HepG2 (cell line): ENCODE data around the gene CTDP1. TPM values are rescaled to one million over a fixed set of nuclear protein-coding genes. Genes with fewer than 3 reads are reported as not detected.

Experiments used
- ATAC-seq: fragments of 200-7000 bp; cut with Tn5 transposase; 3 replicates; pipeline ENCODE4 v1.9.1; 2020; ENCODE audit warnings: mild to moderate bottlenecking, moderate library complexity
- BruUV-seq: library from RNA; stranded (reverse); fragments of 400-500 nt; replicated peaks from 2 replicates; lab custom pipeline; 2021; lab: Mats Ljungman, UMichigan
- CTCF ChIA-PET: fragments of 300-600 bp; formaldehyde crosslinking; extraction: SDS; loops from one replicate; lab custom pipeline; 2021; ENCODE audit warnings: low total read pairs, inconsistent platforms, low intra/inter-chr PET ratio; lab: Yijun Ruan, JAX
- POLR2A ChIA-PET: fragments of 350-600 bp; sonication (Branson Sonifier 250); formaldehyde crosslinking; loops from one replicate; lab custom pipeline; 2020; ENCODE audit warnings: antibody characterized with exemption, inconsistent platforms; lab: Yijun Ruan, JAX
- DNase-seq: peaks from one replicate; pipeline ENCODE4 v3.0.0-alpha.2; 2015; ENCODE audit warnings: low spot score
- FAIRE-seq: peaks from 3 replicates; lab custom pipeline; 2011; peaks lifted over from hg19 to GRCh38; lab: Jason Lieb, UNC
- H2AFZ ChIP-seq: one replicate; pipeline ENCODE4 v1.6.1; 2011; ENCODE audit warnings: low read length, inconsistent platforms
- H3K27ac ChIP-seq: fragments of 300-600 bp; 3 replicates; pipeline ENCODE4 v1.8.0; 2011; ENCODE audit warnings: mixed run types, mild to moderate bottlenecking, mixed read lengths, low read length, inconsistent platforms; ENCODE audit not compliant: insufficient read depth; ENCODE audit errors: extremely low read length
- H3K27me3 ChIP-seq, 2 experiments: fragments of 200-600 bp in 1 of 2; 2 replicates in 1 of 2; 3 replicates in 1 of 2; pipeline versions ENCODE4 v1.6.0 to v1.8.0; 2011; ENCODE audit warnings: low read length in 2 of 2, mild to moderate bottlenecking in 2 of 2, moderate library complexity in 2 of 2, inconsistent platforms in 1 of 2; ENCODE audit not compliant: insufficient read depth in 2 of 2, control insufficient read depth in 1 of 2
- H3K36me3 ChIP-seq, 2 experiments: fragments of 200-600 bp in 1 of 2; replicated peaks in 1 of 2; 2 replicates in 1 of 2; 3 replicates in 1 of 2; pipeline versions ENCODE4 v1.5.1 to v1.8.0; 2011; ENCODE audit warnings: low read length in 2 of 2, inconsistent platforms in 1 of 2; ENCODE audit not compliant: insufficient read depth in 2 of 2, control insufficient read depth in 1 of 2
- H3K4me1 ChIP-seq: 2 replicates; pipeline ENCODE4 v1.5.1; 2012; ENCODE audit warnings: low read length, inconsistent platforms; ENCODE audit not compliant: insufficient read depth
- H3K4me2 ChIP-seq: 2 replicates; pipeline ENCODE4 v1.6.0; 2011; ENCODE audit warnings: low read depth, low read length, inconsistent platforms
- H3K4me3 ChIP-seq, 3 experiments: fragments of 200-600 bp in 1 of 3; sonication (generic), shearing (Covaris generic) in 1 of 3; replicated peaks in 1 of 3; 2 replicates each; pipeline ENCODE4 v1.5.1; 2011 to 2016; ENCODE audit warnings: low read length in 3 of 3, inconsistent platforms in 2 of 3, low read depth in 2 of 3, mild to moderate bottlenecking in 2 of 3, control low read depth in 1 of 3, mixed read lengths in 1 of 3; ENCODE audit not compliant: insufficient read depth in 1 of 3
- H3K79me2 ChIP-seq: one replicate; pipeline ENCODE4 v1.6.1; 2011; ENCODE audit warnings: low read length, inconsistent platforms; ENCODE audit not compliant: insufficient read depth
- H3K9ac ChIP-seq: 2 replicates; pipeline ENCODE4 v1.6.0; 2011; ENCODE audit warnings: mild to moderate bottlenecking, low read depth, low read length, inconsistent platforms; ENCODE audit not compliant: insufficient read depth
- H3K9me3 ChIP-seq: 2 replicates; pipeline ENCODE4 v1.5.1; 2012; ENCODE audit warnings: mild to moderate bottlenecking, low read length
- H4K20me1 ChIP-seq: 2 replicates; pipeline ENCODE4 v1.6.0; 2011; ENCODE audit warnings: inconsistent platforms, mild to moderate bottlenecking, low read length, moderate library complexity; ENCODE audit not compliant: insufficient read depth
- HNRNPK ChIP-seq: fragments of 200-400 bp; formaldehyde crosslinking; IDR thresholded peaks from 2 replicates; pipeline ENCODE4 v1.6.1; 2018; ENCODE audit warnings: low read length, low read depth, moderate library complexity, mild to moderate bottlenecking; ENCODE audit not compliant: poor library complexity, severe bottlenecking
- KMT2A ChIP-seq: sonication (generic); formaldehyde crosslinking; IDR thresholded peaks from 2 replicates; pipeline ENCODE4 v1.4.0; 2020; ENCODE audit warnings: missing genetic modification reagents
- NFIC ChIP-seq: IDR thresholded peaks from 2 replicates; pipeline ENCODE4 v1.6.1; 2012; ENCODE audit warnings: mild to moderate bottlenecking, low read length, inconsistent platforms
- SMYD3 ChIP-seq: sonication (generic); formaldehyde crosslinking; IDR thresholded peaks from 2 replicates; pipeline ENCODE4 v1.8.1; 2023; ENCODE audit warnings: mild to moderate bottlenecking, missing genetic modification reagents
- ZKSCAN1 ChIP-seq: fragments of 150-350 bp; IDR thresholded peaks from 2 replicates; pipeline ENCODE4 v1.6.1; 2014; ENCODE audit warnings: low read length
- ZNF136 ChIP-seq: sonication (generic); formaldehyde crosslinking; IDR thresholded peaks from 2 replicates; pipeline ENCODE4 v1.8.1; 2022; ENCODE audit warnings: low read depth, mild to moderate bottlenecking, moderate library complexity, missing genetic modification reagents
- WGBS: methylation state at CpG from one replicate; pipeline ENCODE4 v1.1.6; 2017; ENCODE audit warnings: low lambda C conversion rate; 5-methylcytosine and 5-hydroxymethylcytosine counted together
- in situ Hi-C: cut with HindIII; loops from 2 replicates; pipeline ENCODE4 v1.10.0; 2017; ENCODE audit warnings: low pct_unique_long_range_greater_than_20kb; ENCODE audit not compliant: extremely low pct_ligation_motif_present
- intact Hi-C: fragments of 100-400 bp; cut with micrococcal nuclease; formaldehyde crosslinking; loops from one replicate; pipeline ENCODE4 v1.10.0; 2022; ENCODE audit not compliant: unreplicated experiment
- polyA plus RNA-seq, 8 experiments: library from polyadenylated mRNA; depleted of rRNA in 3 of 8; stranded (reverse) in 7 of 8; unstranded in 1 of 8; fragments of >200 nt; fragmentation: Illumina TruSeq in 4 of 8; extraction: Trizol in 4 of 8; gene quantifications; 2 replicates each; pipeline versions ENCODE4 v1.2.1 to v1.2.3, GENCODE V29; 2011 to 2016; ENCODE audit warnings: low read depth in 4 of 8, missing spikeins in 1 of 8, mixed read lengths in 1 of 8; ENCODE audit not compliant: insufficient read depth in 1 of 8
- total RNA-seq, 5 experiments: library from RNA; depleted of rRNA; stranded (reverse); fragments of >200 nt; fragmentation: Illumina TruSeq; extraction: Trizol; gene quantifications; 2 replicates each; pipeline ENCODE4 v1.2.3, GENCODE V29; 2016; ENCODE audit warnings: low read depth in 1 of 5
- TF ChIP-seq, protein P1 (sequence below): sonication (generic); formaldehyde crosslinking; IDR thresholded peaks from 2 replicates; pipeline ENCODE4 v1.4.0; 2020; ENCODE audit warnings: mild to moderate bottlenecking, missing genetic modification reagents

CTDP1 gene
- total and polyA plus RNA-seq, 2 of the 13 experiments (the other 11 are each of a cell fraction or from before 2014, with no cell fraction given): 6.9 to 11.0 TPM

DNA sequence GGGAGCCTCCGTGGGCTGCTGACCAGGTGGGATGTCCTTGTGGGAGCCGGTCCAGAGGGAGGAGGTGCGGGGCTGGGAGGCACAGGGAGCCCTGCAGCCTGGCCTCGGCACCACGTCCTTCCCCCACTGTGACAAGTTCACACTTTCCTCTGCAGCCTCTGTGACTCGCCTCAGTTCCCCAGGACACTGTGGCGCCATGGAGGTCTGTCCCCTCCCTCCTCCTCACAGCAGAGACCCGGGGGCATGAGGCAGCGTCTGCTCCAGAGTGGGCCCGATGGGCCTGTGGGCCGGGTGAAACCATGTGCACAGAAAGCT, 90.9 kb downstream of the CTDP1 start:
- in situ Hi-C loops (no loop called here), intact Hi-C loops (no loop called here)
- Histone ChIP-seq H3K27me3 (peaks cover 5 to 68% of the 10 kb centered on the region in 2 experiments; a peak in 4 of 5 replicates), H4K20me1 (no peaks in the 10 kb centered on the region), H3K9me3 (no peaks in the 10 kb centered on the region), H3K79me2 (no peaks in the 10 kb centered on the region), H3K9ac (no peak overlapping the region), H3K36me3 (no peaks in the 10 kb centered on the region), H3K4me2 (no peak overlapping the region), H2AFZ (no peak overlapping the region), H3K27ac (no peak overlapping the region), H3K4me3 (no peak overlapping the region), H3K4me1 (no peaks in the 10 kb centered on the region)
- ChIA-PET POLR2A (no interaction called here), CTCF (no interaction called here)
- DNase-seq (no peak), FAIRE-seq (no peak), ATAC-seq (no peak; the same call in 1 of the 3 replicates)
- 8% methylated on average over 6 of the region's 11 CpGs for WGBS
- no TSS peak for BruUV-seq
- no peak for TF ChIP-seq ZKSCAN1
- no peak for TF ChIP-seq ZNF136 (CRISPR knock-in tag)
- no peak for TF ChIP-seq SMYD3 (CRISPR knock-in tag)
- TF ChIP-seq, protein P1, sequence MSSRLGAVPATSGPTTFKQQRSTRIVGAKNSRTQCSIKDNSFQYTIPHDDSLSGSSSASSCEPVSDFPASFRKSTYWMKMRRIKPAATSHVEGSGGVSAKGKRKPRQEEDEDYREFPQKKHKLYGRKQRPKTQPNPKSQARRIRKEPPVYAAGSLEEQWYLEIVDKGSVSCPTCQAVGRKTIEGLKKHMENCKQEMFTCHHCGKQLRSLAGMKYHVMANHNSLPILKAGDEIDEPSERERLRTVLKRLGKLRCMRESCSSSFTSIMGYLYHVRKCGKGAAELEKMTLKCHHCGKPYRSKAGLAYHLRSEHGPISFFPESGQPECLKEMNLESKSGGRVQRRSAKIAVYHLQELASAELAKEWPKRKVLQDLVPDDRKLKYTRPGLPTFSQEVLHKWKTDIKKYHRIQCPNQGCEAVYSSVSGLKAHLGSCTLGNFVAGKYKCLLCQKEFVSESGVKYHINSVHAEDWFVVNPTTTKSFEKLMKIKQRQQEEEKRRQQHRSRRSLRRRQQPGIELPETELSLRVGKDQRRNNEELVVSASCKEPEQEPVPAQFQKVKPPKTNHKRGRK (CRISPR knock-in tag): no peak
- TF ChIP-seq KMT2A (CRISPR knock-in tag): no peak

GRCh38 chr18:79770826-79771225, 91.2 kb downstream of the CTDP1 start:
- ATAC-seq (no peak; the same call in 2 of the 3 replicates), FAIRE-seq (no peak), DNase-seq (no peak)
- H3K27ac ChIP-seq: no peak overlapping the region
- intact Hi-C loops (no loop called here), in situ Hi-C loops (no loop called here)
- no peak overlapping the region for H2AFZ ChIP-seq
- ChIA-PET POLR2A (no interaction called here), CTCF (no interaction called here)
- 55% methylated on average over 24 of the region's 24 CpGs for WGBS
- H3K79me2 ChIP-seq: no peaks in the 10 kb centered on the region
- H3K9ac ChIP-seq: no peak overlapping the region
- no peaks in the 10 kb centered on the region for H3K9me3 ChIP-seq
- H3K27me3 ChIP-seq: peaks cover 6 to 70% of the 10 kb centered on the region in 2 experiments; a peak in 4 of 5 replicates
- no peak overlapping the region for H3K4me2 ChIP-seq
- H4K20me1 ChIP-seq: no peaks in the 10 kb centered on the region
- H3K4me3 ChIP-seq: no peak overlapping the region
- TF ChIP-seq NFIC (no peak), HNRNPK (peak; percentile 36)
- H3K4me1 ChIP-seq: no peaks in the 10 kb centered on the region
- no peaks in the 10 kb centered on the region for H3K36me3 ChIP-seq
- no TSS peak for BruUV-seq
